ENCODE results near the gene RHEX. TPM values are rescaled to one million over a fixed set of nuclear protein-coding genes. Genes with fewer than 3 reads are reported as not detected.

The RHEX gene
- total and polyA plus RNA-seq, 9 donors: 0.15 to 13.3 (median 1.8) TPM; not detected in 1

DNA sequence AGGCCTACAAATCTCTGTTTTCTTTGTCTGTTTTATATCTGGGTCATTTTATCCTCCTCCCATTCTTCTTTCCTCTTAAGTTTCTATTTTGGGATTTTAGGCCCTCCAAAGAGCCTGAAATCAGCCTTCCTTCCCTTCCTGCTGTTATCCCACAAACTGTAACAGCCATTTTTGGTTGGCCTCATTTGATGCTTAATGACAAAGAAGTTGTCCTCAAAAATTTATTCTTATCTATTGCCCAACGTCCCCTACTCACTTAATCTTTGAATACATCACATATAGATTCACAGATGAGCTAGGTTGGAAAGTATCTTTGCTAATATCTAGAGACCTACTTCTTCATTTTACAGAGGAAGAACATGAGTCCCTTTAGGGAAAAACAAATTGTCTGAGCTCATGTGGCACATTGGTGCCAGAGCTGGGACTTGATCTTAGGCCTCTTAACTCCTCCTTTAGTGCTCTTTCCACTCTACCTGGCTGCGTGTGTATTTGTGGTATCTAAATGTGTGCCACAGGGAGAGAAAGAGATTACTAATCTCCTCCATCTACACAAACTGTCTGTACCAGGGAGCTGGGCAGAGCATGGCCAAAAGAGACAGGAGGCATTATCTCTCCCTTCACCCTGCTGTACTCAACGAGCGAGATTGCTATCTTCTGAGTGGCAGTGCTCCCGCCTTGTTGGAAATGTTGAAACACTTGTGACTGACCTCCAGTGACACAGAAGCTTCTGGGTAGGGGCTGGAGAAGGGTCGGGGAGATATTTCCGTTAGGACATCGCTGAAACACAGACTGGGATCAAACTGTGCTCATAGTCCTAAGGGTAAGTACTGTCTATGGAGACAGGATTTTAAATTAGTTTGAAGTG lies 30.1 kb downstream of the RHEX start:
- DNase-seq: no peak
- Histone ChIP-seq H3K4me1 (ENCODE audit: insufficient read depth) (no peaks in the 10 kb centered on the region), H3K36me3 (no peaks in the 10 kb centered on the region), H3K9me3 (no peaks in the 10 kb centered on the region), H3K4me3 (no peak overlapping the region), H3K27ac (no peak overlapping the region), H3K27me3 (no peaks in the 10 kb centered on the region)
- 73 to 77% (median 75%) methylated on average over 8 of the region's 8 CpGs for WGBS, 3 donors
- intact Hi-C loops (cut with DNase I): no loop called here
- TF ChIP-seq POLR2A (IDR thresholded peaks at IDR 0.05) (no peak), EP300 (IDR thresholded peaks at IDR 0.05) (no peak)
- TF ChIP-seq, protein P1, sequence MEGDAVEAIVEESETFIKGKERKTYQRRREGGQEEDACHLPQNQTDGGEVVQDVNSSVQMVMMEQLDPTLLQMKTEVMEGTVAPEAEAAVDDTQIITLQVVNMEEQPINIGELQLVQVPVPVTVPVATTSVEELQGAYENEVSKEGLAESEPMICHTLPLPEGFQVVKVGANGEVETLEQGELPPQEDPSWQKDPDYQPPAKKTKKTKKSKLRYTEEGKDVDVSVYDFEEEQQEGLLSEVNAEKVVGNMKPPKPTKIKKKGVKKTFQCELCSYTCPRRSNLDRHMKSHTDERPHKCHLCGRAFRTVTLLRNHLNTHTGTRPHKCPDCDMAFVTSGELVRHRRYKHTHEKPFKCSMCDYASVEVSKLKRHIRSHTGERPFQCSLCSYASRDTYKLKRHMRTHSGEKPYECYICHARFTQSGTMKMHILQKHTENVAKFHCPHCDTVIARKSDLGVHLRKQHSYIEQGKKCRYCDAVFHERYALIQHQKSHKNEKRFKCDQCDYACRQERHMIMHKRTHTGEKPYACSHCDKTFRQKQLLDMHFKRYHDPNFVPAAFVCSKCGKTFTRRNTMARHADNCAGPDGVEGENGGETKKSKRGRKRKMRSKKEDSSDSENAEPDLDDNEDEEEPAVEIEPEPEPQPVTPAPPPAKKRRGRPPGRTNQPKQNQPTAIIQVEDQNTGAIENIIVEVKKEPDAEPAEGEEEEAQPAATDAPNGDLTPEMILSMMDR (IDR thresholded peaks at IDR 0.05): no peak

- DNase-seq: no peak
- no peak for TF ChIP-seq POLR2A (IDR thresholded peaks at IDR 0.05)
- no peak for TF ChIP-seq EP300 (IDR thresholded peaks at IDR 0.05)
- TF ChIP-seq, protein P1 (IDR thresholded peaks at IDR 0.05): no peak
- intact Hi-C loops (cut with DNase I): no loop called here
- Histone ChIP-seq H3K4me1 (ENCODE audit: insufficient read depth) (no peaks in the 10 kb centered on the region), H3K9me3 (no peaks in the 10 kb centered on the region), H3K27me3 (no peaks in the 10 kb centered on the region), H3K4me3 (no peak overlapping the region), H3K27ac (no peak overlapping the region), H3K36me3 (no peaks in the 10 kb centered on the region)
- WGBS, 3 donors: 88 to 96% (median 93%) methylated on average over 2 of the region's 2 CpGs
Measured at GRCh38 chr1:206083750-206084149, 30.8 kb downstream of the RHEX start.

GRCh38 chr1:206087091-206087490 lies 34.1 kb downstream of the RHEX start:
- TF ChIP-seq POLR2A (IDR thresholded peaks at IDR 0.05) (no peak), EP300 (IDR thresholded peaks at IDR 0.05) (no peak)
- TF ChIP-seq, protein P1 (IDR thresholded peaks at IDR 0.05): no peak
- Histone ChIP-seq H3K4me3 (no peak overlapping the region), H3K9me3 (no peaks in the 10 kb centered on the region), H3K36me3 (no peaks in the 10 kb centered on the region), H3K27ac (no peak overlapping the region), H3K27me3 (no peaks in the 10 kb centered on the region), H3K4me1 (ENCODE audit: insufficient read depth) (no peaks in the 10 kb centered on the region)
- no peak for DNase-seq
- 91 to 93% (median 93%) methylated on average over 3 of the region's 3 CpGs for WGBS, 3 donors
- intact Hi-C loops (cut with DNase I): no loop called here

DNA sequence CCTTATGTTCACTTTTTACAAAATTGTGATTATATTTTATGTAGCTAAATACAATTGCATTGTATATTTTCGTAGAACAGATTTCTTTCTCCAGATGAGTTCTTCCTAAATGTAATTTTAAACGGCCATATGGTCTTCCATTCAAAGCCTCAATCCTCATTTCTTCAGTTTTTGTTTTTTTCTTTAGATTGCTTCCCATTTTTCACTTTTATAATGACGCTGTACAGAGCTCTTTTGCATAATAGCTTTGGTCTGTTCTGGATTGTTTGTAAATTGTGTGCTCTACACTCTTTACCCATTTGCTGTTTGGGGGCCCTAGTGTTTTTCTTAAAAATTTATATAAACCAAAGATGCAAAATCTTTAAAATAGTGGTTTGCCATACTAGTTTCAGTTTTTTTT lies 36.4 kb downstream of the RHEX start:
- intact Hi-C loops (cut with DNase I): no loop called here
- 75 to 85% (median 80%) methylated on average over 3 of the region's 3 CpGs for WGBS, 3 donors
- H3K4me3 ChIP-seq: no peak overlapping the region
- no peaks in the 10 kb centered on the region for H3K27me3 ChIP-seq
- H3K27ac ChIP-seq: no peak overlapping the region
- no peaks in the 10 kb centered on the region for H3K9me3 ChIP-seq
- DNase-seq: no peak
- H3K4me1 ChIP-seq (ENCODE audit: insufficient read depth): no peaks in the 10 kb centered on the region
- H3K36me3 ChIP-seq: no peaks in the 10 kb centered on the region
- TF ChIP-seq EP300 (IDR thresholded peaks at IDR 0.05) (no peak), POLR2A (IDR thresholded peaks at IDR 0.05) (no peak)
- TF ChIP-seq, protein P1 (IDR thresholded peaks at IDR 0.05): no peak

Data from ovary (tissue), 9 donors.